ENCODE results near the gene MET.

- TF ChIP-seq EZH2 (IDR thresholded peaks at IDR 0.05; ENCODE audit: low read length, missing control alignments) (no peak), CTCF (conservative IDR thresholded peaks at IDR 0.05 in 1 of 2, IDR thresholded peaks at IDR 0.05 in 1 of 2; ENCODE audit: low read depth in 1 of 2, low read length in 2 of 2) (no peak)
Observed at GRCh38 chr7:116730097-116731022, 58.4 kb downstream of the MET start.

Measured in fibroblast of lung (primary cell).